ENCODE measurements around the gene RNU6-9.

RNU6-9 gene

GRCh38 chr19:868458-869244 lies 24.6 kb upstream of the RNU6-9 start:
- peaks cover 35% of the 10 kb centered on the region for H3K36me3 Mint-ChIP-seq (ENCODE audit: insufficient read depth)
- H3K9me3 Mint-ChIP-seq, result no peaks in the 10 kb centered on the region
- peaks cover 8 to 17% of the 10 kb centered on the region in 2 donors for H3K4me1 Mint-ChIP-seq (ENCODE audit: low read depth in 2 of 2)
- H3K27me3 Mint-ChIP-seq, result no peaks in the 10 kb centered on the region
- ATAC-seq (replicated peaks), result no peak
- H3K27ac Mint-ChIP-seq, result no peak overlapping the region
- H3K4me3 Mint-ChIP-seq, result no peak overlapping the region
- DNase-seq, result no peak

DNA sequence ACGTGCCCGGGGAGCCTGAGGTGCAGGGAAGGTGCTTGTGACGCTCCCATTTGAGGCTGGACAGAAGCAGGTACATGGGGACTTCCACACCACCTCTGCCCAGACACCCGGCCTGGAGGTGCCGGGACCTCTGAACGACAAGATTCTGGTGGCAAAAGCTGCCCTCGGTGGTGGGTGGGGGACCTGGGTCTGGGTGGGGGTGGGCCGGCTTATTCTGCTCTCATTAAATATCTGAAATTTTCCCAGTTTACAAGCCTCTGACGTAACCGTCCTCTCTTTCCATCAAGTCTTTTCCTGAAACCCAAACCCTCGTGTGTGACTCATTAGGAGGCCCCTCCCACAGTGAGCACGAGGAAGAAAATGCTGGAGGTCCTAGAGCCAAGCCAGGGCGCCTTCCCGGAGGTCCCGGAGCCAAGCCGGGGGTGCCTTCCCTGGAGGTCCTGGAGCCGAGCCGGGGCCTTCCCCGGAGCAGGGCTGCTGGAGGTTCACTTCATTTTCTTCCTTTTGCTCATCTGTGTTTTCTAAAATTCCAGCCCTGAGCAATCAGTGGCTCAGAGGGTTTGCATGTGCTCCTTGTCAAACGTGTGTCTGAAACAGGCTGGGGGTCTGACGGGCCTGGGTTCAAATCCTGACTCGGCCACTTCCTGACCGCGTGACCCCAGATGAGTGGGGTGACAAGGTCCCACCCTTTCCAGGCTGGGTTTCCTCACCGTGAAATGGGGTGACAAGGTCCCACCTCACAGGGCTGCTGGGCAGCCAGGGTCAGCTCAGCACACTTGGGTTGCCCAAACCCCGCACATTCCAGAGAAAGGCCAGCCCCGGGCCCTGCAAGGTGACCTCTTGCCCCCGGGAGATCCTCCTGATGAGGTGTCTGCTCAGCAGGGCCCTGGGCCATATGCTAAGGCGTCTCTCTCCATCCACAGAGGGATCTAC lies 23.8 kb upstream of the RNU6-9 start:
- no peak for DNase-seq
- no peaks in the 10 kb centered on the region for H3K27me3 Mint-ChIP-seq
- ATAC-seq (replicated peaks), result no peak

GRCh38 chr19:870314-870713 lies 23.0 kb upstream of the RNU6-9 start:
- DNase-seq (no peak), ATAC-seq (replicated peaks) (no peak)
- Mint-ChIP-seq H3K4me3 (peak overlapping the region in 1 of 2 donors; percentile 23), H3K4me1 (ENCODE audit: low read depth in 2 of 2) (peaks cover 8 to 14% of the 10 kb centered on the region in 2 donors), H3K27me3 (no peaks in the 10 kb centered on the region), H3K36me3 (ENCODE audit: insufficient read depth) (peaks cover 39% of the 10 kb centered on the region), H3K27ac (peak overlapping the region; percentile 77 to 80), H3K9me3 (no peaks in the 10 kb centered on the region)

More for the DNA sequence above, 23.8 kb upstream of the RNU6-9 start:
- no peak overlapping the region for H3K4me3 Mint-ChIP-seq
- H3K4me1 Mint-ChIP-seq (ENCODE audit: low read depth in 2 of 2), result peaks cover 8 to 14% of the 10 kb centered on the region in 2 donors
- peak overlapping the region in 1 of 2 donors; percentile 77 for H3K27ac Mint-ChIP-seq
- H3K36me3 Mint-ChIP-seq (ENCODE audit: insufficient read depth), result peaks cover 39% of the 10 kb centered on the region
- H3K9me3 Mint-ChIP-seq, result no peaks in the 10 kb centered on the region

DNA sequence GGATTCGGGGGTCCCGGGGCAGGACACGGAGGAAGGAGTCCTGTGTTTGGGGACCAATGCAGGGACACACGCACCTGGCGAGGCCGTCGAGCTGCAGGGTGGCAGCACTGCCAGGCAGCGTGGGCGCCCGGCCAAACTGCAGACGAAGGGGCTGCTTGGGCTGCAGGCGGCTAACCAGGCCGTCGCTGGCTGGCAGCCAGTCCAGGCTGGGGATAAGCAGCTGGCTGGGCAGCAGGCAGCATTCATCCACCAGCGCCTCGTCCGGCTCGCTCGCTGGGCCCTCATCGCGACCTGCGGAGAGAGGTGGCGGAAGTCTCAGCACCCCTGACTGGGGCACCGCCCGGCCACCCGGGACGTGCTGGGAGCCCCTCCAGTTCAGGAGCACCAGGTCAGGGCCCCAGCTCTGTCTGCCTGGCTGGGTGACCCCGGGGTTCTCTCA lies 22.3 kb upstream of the RNU6-9 start:
- DNase-seq, result no peak
- H3K27ac Mint-ChIP-seq, result peak overlapping the region in 1 of 2 donors; percentile 44
- H3K36me3 Mint-ChIP-seq (ENCODE audit: insufficient read depth), result peaks cover 39% of the 10 kb centered on the region
- no peak overlapping the region for H3K4me3 Mint-ChIP-seq
- H3K27me3 Mint-ChIP-seq, result no peaks in the 10 kb centered on the region
- ATAC-seq (replicated peaks), result no peak
- peaks cover 8 to 14% of the 10 kb centered on the region in 2 donors for H3K4me1 Mint-ChIP-seq (ENCODE audit: low read depth in 2 of 2)
- no peaks in the 10 kb centered on the region for H3K9me3 Mint-ChIP-seq

DNA sequence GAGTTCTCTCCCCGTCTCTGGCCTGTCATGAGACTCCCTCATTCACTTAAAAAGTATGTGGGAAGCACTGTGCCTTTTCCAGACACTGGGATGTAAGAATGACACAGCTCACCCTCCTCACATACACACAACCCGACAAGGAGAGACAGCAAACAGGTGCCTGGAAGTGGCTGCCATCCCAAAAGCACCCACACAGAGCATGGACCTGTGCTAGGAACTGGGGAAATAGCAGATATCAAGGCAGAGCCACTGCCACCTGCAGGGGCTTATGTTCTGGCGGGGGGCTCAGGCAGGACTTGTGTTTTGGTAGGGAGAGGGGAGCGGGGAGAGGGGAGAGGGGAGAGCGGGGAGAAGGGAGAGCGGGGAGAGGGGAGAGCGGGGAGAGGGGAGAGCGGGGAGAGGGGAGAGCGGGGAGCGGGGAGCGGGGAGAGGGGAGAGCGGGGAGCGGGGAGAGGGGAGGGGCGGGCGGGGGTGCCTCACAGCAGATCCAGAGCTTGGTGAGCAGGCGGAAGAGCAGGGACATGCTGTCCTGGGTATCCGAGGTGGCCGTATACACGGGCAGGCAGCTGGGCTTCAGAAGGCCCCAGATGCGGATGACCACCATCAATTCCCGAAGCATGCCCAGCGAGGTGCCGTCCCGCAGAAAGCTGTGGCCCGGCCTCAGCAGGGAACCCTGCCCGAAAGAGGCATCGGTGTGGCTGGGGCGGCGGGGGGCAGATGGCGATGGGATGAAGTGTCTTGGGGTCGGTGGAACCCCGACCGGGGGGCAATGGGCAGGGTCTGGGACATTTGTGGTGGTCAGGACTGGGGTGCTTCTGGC lies 21.6 kb upstream of the RNU6-9 start:
- no peaks in the 10 kb centered on the region for H3K9me3 Mint-ChIP-seq
- no peaks in the 10 kb centered on the region for H3K27me3 Mint-ChIP-seq
- peaks cover 39% of the 10 kb centered on the region for H3K36me3 Mint-ChIP-seq (ENCODE audit: insufficient read depth)
- peak overlapping the region; percentile 82 to 89 for H3K27ac Mint-ChIP-seq
- DNase-seq, result no peak
- ATAC-seq (replicated peaks), result no peak
- H3K4me3 Mint-ChIP-seq, result peak overlapping the region; percentile 67 to 79
- H3K4me1 Mint-ChIP-seq (ENCODE audit: low read depth in 2 of 2), result peaks cover 8 to 14% of the 10 kb centered on the region in 2 donors

DNA sequence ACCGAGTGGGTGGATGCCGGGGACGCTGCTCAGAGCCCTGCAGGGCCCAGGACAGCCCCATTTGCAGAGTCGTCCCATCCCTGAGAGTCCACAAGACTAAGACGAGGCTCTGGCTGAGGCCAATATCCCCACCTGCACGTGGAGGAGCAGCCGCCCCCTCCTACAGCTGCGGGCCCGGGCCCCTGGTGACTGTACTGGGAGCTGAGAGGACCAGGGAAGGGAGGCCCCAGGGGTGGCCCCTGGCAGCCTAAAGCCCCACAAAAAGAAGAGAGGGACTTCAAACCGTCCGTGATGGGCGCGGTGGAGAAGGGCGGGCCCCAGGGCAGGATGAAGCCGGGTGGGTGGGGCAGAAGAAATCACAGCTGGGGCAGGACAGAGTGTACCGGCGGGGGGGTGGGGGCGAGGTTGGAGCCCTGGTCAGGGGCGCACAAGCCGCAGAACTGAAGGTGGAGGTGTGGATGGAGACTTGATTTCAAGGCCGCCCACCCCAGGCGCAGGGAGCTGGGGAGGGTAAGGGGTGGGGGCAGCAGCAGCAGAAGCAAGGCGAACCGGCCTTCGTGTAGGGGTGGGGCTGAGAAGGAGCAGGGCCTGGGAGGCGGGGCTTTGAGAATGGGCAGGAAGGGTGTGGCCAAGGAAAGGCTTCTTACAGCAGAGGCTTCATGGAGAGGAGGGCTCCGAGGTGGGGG lies 20.9 kb upstream of the RNU6-9 start:
- H3K4me3 Mint-ChIP-seq, result peak overlapping the region; percentile 67 to 79
- peak; percentile 81 for ATAC-seq (replicated peaks)
- peaks cover 34% of the 10 kb centered on the region for H3K36me3 Mint-ChIP-seq (ENCODE audit: insufficient read depth)
- no peaks in the 10 kb centered on the region for H3K9me3 Mint-ChIP-seq
- H3K27me3 Mint-ChIP-seq, result no peaks in the 10 kb centered on the region
- H3K4me1 Mint-ChIP-seq (ENCODE audit: low read depth in 2 of 2), result peaks cover 8 to 13% of the 10 kb centered on the region in 2 donors
- peak overlapping the region; percentile 82 to 89 for H3K27ac Mint-ChIP-seq
- peak; percentile 74 to 85 (median 81) for DNase-seq

GRCh38 chr19:873084-873483 lies 20.2 kb upstream of the RNU6-9 start:
- Mint-ChIP-seq H3K36me3 (ENCODE audit: insufficient read depth) (peaks cover 31% of the 10 kb centered on the region), H3K27me3 (no peaks in the 10 kb centered on the region), H3K4me3 (peak overlapping the region; percentile 67 to 79), H3K9me3 (no peaks in the 10 kb centered on the region), H3K27ac (peak overlapping the region; percentile 82 to 89), H3K4me1 (ENCODE audit: low read depth in 2 of 2) (peaks cover 5 to 10% of the 10 kb centered on the region in 2 donors)
- DNase-seq (peak; percentile 31 to 74 (median 70)), ATAC-seq (replicated peaks) (peak; percentile 89)

GRCh38 chr19:873561-874041 lies 19.7 kb upstream of the RNU6-9 start:
- Mint-ChIP-seq H3K27ac (no peak overlapping the region), H3K4me1 (ENCODE audit: low read depth in 2 of 2) (peaks cover 5 to 10% of the 10 kb centered on the region in 2 donors), H3K4me3 (peak overlapping the region in 1 of 2 donors; percentile 67), H3K9me3 (no peaks in the 10 kb centered on the region), H3K27me3 (no peaks in the 10 kb centered on the region), H3K36me3 (ENCODE audit: insufficient read depth) (peaks cover 31% of the 10 kb centered on the region)
- DNase-seq (no peak), ATAC-seq (replicated peaks) (no peak)

- no peak for DNase-seq
- H3K27me3 Mint-ChIP-seq, result no peaks in the 10 kb centered on the region
- H3K36me3 Mint-ChIP-seq (ENCODE audit: insufficient read depth), result peaks cover 24% of the 10 kb centered on the region
- ATAC-seq (replicated peaks), result no peak
- H3K4me1 Mint-ChIP-seq (ENCODE audit: low read depth in 2 of 2), result peaks cover 5 to 10% of the 10 kb centered on the region in 2 donors
- H3K9me3 Mint-ChIP-seq, result no peaks in the 10 kb centered on the region
- no peak overlapping the region for H3K27ac Mint-ChIP-seq
- H3K4me3 Mint-ChIP-seq, result no peak overlapping the region
Measured at GRCh38 chr19:875265-875879, 17.9 kb upstream of the RNU6-9 start.

GRCh38 chr19:876089-876488 lies 17.2 kb upstream of the RNU6-9 start:
- no peak for DNase-seq
- Mint-ChIP-seq H3K36me3 (ENCODE audit: insufficient read depth) (peaks cover 24% of the 10 kb centered on the region), H3K27ac (no peak overlapping the region), H3K27me3 (no peaks in the 10 kb centered on the region), H3K9me3 (no peaks in the 10 kb centered on the region), H3K4me3 (no peak overlapping the region), H3K4me1 (ENCODE audit: low read depth in 2 of 2) (peaks cover 5 to 10% of the 10 kb centered on the region in 2 donors)
- no peak for ATAC-seq (replicated peaks)

- no peak overlapping the region for H3K27ac Mint-ChIP-seq
- no peaks in the 10 kb centered on the region for H3K27me3 Mint-ChIP-seq
- H3K36me3 Mint-ChIP-seq (ENCODE audit: insufficient read depth), result peaks cover 25% of the 10 kb centered on the region
- no peak overlapping the region for H3K4me3 Mint-ChIP-seq
- peaks cover 5 to 10% of the 10 kb centered on the region in 2 donors for H3K4me1 Mint-ChIP-seq (ENCODE audit: low read depth in 2 of 2)
- no peaks in the 10 kb centered on the region for H3K9me3 Mint-ChIP-seq
- DNase-seq, result no peak
- ATAC-seq (replicated peaks), result no peak
Measured at GRCh38 chr19:876780-877314, 16.4 kb upstream of the RNU6-9 start.

All from effector memory CD8-positive, alpha-beta T cell (primary cell).